GM12874 (cell line): ENCODE results near the gene FKBP1A.

Experiments
- CTCF ChIP-seq: IDR thresholded peaks from 2 replicates; pipeline ENCODE4 v1.5.1; 2011; ENCODE audit warnings: low read depth, mild to moderate bottlenecking, control low read depth, low read length, moderate library complexity; ENCODE audit not compliant: insufficient read depth

The FKBP1A gene

GRCh38 chr20:1389703-1390580 is 2.9 kb downstream of the FKBP1A start:
- TF ChIP-seq CTCF, result no peak

GRCh38 chr20:1388741-1389483 is 3.9 kb downstream of the FKBP1A start:
- TF ChIP-seq CTCF, result no peak

- no peak for TF ChIP-seq CTCF
Observed at GRCh38 chr20:1388253-1388652, 4.6 kb downstream of the FKBP1A start.

GRCh38 chr20:1386323-1386722 is 6.5 kb downstream of the FKBP1A start:
- TF ChIP-seq CTCF, result no peak

DNA sequence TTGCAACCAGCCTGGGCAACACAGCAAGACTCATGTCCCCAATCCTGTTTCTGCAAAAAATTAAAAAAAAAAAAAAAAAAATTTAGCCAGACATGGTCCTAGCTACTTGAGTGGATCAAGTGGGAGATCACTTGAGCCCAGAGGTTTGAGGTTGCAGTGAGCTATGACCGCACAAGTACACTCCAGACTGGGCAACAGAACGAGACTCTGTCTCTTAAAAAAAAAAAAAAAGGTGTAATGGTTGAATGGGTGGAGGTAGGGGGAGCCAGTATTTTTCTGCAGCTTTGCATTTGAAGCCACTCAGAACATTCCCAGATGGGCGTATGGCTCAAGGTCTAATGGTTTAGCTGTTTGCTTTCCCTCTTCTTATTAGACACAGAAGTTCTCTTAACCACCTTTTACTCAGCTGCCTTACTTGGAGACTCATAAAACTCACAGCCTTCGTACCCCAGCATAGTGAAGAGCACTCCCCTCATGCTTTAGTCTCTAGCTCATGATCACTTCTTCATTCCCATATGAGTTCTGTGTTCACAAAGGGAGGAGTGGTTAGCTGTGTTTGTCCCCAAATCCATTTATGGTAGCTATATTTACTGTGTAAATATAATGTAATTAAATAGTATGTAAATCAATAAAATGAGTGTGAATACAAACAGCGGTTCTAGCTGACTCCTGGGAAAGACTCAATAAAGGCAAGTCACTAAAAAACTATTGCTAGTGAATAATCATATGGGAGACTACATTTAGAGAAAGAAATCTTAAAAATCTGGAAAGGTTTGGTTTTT is 9.0 kb downstream of the FKBP1A start:
- TF ChIP-seq CTCF, result no peak

GRCh38 chr20:1382670-1383069 is 10.2 kb downstream of the FKBP1A start:
- TF ChIP-seq CTCF, result no peak

DNA sequence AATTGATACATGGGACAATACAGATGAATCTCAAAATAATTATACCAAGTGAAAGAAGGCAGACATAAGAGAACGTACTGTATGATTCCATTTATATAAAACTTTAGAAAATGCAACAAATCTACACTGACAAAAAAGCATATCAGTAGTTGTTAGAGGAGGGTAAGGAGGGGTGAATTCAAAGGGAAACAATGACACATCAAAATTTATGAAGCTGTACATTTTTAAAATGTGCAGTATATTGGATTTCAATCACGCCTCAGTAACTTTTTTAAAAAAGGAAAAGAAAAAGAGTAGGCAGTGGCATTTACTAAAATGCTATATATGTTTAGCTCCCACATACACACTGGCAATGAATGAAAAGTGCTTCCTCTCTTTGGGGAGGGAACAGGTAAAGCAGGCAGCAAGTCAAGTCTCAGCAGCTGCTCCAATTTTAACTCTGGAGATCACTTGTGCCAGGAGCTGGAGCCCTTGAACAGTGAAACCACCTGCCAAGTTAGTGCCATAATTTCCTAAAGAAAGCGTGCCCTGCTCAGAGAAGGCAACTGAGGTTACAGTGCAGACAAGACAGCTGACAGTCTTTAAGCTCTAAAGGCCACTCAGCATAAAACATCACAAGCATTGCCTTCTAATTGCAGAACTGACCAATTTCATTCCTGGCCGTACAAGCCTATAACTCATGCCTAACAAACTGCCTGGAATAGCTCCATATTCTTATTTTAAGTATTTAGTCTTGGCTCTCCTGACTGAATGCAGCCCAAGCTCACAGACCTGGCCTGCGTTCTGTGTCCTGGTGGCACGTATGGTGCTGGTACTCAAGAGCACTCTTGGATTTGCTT is 10.9 kb downstream of the FKBP1A start:
- no peak for TF ChIP-seq CTCF
